NK-92 treated with Interleukin-12 subunit alpha and Interleukin-12 subunit beta, amount 100 ng/mL, for 24 hours (cell line): ENCODE data around the gene GPR31.

ENCODE experiments used
- DNase-seq: peaks from one replicate; lab custom pipeline; 2025; lab: John Stamatoyannopoulos, UW

Gene GPR31

GRCh38 chr6:167165858-167166471 is 8.2 kb upstream of the GPR31 start:
- DNase-seq = no peak

GRCh38 chr6:167164261-167164660 is 6.5 kb upstream of the GPR31 start:
- no peak for DNase-seq

DNA sequence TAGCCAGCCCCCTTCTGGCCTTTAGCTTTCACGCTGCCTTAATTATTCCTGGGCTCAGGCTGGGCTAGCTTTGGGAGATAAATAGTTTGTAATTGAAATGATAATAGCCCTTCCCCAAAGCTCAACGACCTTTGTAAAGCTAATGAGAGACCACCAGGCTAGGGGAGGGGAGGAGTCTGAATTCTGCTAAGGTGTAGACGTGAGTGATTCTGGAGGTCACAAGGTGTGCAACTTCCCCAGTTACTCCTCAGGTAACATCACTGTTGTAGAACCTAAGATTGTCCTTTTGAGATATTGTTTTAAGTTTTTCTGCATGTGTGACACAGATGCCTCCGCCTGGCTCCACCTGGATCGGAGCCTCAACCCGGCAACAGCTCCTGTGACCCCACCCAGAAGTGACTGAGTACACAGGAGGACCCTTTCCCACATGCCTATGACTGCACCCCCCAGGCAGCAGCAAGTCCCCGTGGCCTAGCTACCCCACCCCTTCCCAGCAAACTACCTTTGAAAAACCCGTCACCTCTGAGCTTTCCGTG is 5.8 kb upstream of the GPR31 start:
- no peak for DNase-seq

- no peak for DNase-seq
Observed at GRCh38 chr6:167162591-167162990, 4.8 kb upstream of the GPR31 start.

DNA sequence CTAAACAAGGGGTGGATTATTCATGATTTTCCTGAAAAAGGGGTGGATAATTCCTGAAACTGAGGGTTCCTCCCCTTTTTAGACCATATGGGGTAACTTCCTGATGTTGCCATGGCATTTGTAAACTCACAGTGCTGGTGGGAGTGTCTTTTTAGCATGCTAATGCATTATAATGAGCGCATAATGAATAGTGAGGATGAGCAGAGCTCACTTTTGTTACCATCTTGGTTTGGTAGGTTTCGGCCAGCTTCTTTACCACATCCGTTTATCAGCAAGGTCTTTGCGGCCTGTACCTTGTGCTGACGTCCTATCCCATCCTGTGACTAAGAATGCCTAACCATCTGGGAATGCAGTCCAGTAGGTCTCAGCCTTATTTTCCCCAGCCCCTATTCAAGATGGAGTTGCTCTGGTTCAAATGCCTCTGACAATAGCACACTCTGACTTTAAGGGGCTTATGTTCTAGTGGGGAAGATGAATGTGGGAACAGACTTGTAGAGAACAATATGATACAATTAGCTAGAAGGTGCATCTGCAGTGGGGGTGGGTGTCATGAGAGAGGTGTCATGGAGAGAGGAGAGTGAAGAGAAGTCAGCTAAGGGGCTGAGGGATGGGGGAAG is 4.2 kb upstream of the GPR31 start:
- no peak for DNase-seq

DNA sequence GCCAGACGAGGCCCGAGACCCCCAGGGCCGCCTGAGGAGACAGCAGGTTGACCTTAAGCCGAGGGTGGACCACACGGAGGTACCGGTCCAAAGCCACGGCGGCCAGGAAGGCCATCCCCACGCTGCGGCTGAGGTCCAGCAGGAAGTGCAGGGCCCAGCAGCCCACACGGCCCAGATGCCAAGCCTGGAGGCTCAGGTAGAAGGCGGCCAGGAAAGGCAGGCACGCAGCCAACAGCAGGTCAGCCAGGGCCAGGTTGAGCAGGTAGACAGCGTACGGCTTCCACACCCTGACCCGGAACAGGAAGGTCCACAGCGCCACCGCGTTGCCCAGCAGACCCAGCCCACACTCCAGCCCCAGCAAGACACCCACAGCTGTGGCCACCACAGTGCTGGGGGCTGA is 366 bp downstream of the GPR31 start:
- no peak for DNase-seq

DNA sequence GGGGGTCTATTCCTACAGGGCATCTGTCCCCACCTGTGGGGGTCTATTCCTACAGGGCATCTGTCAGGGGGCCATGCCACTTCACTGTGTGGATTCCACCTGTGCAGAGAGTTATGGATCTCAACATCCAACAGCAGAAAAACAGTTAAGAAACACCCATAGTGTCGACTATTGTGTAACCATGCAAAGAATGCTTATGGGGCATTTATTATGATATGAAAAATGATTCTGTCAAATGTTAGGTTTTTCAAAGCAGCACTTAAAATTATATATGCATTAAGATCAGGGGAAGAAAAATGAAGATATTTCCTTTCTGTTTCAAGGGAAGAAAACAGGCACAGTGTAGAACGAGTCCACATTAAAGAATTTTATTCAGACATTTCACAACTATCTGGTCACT is 2.9 kb downstream of the GPR31 start:
- no peak for DNase-seq

GRCh38 chr6:167154291-167154690 is 3.5 kb downstream of the GPR31 start:
- no peak for DNase-seq

GRCh38 chr6:167153521-167153959 is 4.2 kb downstream of the GPR31 start:
- DNase-seq = no peak

DNA sequence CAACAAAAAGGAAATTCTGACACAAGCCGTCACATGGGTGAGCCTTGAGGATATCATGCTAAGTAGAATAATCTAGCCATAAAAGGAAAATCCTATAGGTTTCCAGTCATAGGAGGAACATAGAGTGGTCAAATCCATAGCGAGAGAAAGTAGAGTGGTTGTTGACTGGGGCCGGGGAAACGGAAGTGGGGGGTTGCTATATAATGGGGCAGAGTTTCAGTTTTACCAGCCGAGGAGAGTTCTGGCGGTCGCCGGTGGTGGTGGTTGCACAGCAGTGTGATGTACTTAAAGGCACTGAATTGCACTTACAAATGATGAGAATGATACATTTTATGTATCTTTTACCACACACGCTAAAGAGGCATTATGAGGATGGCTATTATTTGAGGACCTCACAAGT is 4.9 kb downstream of the GPR31 start:
- no peak for DNase-seq

GRCh38 chr6:167151648-167152047 is 6.1 kb downstream of the GPR31 start:
- DNase-seq = no peak

DNA sequence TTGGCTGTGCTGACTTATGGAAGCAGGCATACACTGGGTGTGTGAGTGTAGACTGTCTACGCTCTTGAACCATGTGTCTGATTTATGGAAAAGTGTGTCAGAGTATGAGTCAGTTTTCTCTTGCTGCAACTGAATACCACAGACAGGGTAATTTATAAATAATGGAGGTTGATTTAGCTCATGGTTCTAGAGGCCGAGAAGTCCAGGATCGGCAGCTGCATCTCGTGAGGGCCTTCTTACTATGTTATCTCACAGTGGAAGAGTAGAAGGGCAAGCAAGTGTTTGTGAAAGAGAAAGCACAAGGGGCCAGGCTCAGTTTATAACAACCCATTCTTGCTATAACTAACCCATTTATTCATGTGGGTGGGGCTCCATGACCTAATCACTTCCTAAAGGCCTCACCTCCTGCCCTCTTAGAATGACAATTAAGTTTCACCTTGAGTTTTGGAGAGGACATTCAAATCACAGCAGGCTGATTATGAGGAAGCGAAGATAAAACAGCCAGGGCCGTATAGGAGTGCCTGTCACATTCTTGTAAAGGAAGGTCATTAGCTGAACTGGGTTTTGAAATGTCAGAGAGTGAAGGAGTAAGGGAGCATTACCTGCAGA is 6.7 kb downstream of the GPR31 start:
- no peak for DNase-seq

DNA sequence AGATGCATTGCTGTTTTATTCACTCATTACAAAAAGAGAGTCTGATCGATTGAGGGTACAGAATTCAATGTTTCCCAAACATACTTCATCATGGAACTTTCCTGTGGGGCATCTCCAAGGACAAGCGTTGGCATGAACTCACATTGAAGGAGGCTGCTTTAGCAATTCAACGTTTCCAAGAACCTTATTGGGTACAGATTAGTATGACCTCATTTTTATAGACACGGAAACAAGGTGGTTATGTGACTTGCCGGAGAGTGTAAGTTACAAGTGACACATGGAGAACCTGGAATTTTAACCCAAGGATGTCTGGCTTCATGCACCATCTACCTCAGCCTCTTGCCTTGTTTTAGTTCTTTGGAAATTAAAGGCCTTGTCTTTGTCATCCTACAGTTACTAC is 8.8 kb downstream of the GPR31 start:
- no peak for DNase-seq

- no peak for DNase-seq
Observed at GRCh38 chr6:167148021-167148420, 9.8 kb downstream of the GPR31 start.

GRCh38 chr6:167146977-167147376 is 10.8 kb downstream of the GPR31 start:
- DNase-seq = no peak

- no peak for DNase-seq
Observed at GRCh38 chr6:167146135-167146534, 11.6 kb downstream of the GPR31 start.

GRCh38 chr6:167145461-167145860 is 12.3 kb downstream of the GPR31 start:
- DNase-seq = no peak

DNA sequence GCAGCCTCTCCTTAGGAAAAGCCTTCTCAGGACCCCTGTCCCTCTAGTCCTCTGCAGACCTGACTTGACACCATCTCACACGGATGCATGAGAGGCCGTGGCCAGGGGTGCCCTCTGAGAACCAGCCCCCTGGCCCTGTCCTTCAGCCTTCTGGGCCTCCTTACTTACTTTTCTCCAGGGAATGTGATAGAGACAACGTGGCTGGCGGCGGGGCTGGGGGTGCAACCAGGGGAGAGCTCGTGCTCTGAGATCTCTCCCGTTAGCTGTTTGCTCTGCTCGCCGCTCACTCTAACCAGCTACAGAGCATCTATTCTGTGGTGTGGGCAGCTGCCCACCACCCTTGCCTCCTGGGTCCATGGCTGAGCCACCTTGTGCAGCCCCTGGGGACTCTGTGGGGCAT is 14.7 kb downstream of the GPR31 start:
- DNase-seq = no peak

DNA sequence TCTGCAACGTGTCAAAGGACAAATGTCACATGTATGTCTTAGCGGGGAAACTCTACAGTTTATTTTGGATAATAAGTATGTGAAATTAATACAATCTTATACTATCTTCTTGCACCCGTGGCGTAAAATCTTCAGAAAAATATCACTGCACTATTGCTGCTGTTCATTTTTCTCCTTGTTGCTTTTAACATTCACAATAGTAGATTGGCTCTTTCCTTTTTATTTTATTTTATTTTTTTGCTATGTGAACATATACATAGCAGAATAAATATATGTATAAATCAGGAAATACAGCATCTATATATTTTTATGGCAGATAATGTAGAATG is 15.4 kb downstream of the GPR31 start:
- no peak for DNase-seq

DNA sequence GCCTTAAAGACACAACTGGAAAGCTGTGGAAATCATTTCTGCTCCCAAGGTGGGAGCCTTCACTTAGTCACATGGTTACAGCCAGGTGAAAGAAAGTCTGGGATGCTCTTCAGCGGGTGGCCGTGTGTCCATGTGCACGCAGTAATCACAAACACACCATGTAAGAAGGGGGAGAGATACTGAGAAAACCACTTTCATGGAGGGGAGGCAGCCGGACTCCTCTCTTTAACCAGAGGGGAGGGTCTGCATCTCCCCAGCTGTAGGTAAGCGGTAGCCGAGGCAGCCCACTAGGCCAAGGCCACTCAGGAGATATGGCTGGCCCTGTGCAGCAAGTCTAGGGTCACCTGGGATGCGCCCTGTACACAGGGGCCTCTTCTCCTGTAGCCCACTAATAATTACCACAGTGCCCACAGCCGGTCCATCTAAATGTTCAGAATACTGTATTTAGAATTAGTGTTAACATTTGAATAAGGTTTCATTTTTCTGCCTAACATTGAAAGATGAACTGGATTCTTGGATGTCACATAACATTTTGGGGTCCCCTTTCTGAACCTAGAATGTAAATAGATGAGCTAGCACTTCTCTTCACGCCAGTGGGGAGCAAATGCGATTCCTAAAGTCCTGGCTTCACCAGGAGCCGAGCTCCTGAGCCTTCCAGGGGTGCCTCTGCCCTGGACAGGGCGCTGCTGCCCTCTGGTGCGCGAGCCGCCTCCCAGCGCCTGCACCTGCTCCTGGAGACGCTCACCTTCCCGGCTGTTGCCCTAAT is 15.9 kb downstream of the GPR31 start:
- DNase-seq = no peak

DNA sequence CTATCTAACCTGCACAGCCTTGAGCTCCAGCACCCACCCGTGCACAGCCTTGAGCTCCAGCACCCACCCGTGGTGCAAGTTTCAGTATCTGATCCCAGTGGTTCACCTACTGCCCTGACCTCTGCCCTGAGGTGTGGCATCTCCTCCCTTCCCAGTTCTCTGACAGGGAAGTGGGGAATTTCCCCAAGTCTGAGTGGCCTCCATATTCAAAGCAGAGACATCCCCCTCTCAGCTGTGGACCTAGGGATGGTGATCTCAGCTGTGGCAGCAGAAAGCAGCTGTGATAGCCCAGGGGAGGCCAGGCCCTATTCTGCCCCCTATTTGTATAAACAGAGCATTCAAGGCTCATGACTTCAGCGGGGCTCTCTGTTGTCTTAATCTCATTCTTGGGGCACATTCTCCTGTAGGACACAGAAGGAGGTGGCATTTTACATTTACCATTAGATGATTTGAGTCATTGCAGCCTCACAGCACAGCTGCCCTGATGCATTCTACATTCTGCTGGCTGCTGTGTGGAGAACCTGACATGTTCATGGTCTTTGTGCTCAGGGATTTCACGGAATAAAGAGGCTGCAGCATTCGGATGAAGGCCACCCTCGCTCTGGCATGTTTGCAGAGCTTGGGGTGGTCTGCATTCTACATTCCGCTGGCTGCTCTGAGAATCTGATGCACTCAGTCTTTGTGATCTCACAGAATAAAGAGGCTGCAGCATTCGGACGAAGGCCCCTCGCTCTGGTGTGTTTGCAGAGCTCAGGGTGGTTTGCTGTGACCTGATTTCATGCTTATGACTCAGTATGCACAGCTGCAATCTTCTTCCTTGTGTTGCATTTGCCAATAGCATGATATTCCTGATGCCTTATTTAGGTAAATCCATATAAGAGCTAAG is 16.9 kb downstream of the GPR31 start:
- no peak for DNase-seq

DNA sequence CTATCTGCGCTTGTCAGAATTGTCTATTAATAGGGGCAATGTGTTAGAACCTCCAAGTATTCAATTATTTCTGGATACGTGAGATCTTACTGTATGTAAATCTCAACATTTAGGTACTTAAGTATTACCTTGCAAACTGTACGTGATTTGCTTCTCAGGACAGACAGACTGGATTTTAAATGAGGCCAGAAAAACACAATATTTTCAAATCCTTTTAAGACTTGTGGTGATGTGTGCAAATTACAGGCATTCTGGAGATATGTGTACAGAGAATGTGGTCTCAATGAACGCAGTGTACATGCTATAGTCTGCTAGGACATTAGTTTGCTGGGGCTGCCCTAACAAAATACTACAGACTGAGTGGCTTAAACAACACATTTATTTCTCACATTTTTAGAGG is 18.0 kb downstream of the GPR31 start:
- no peak for DNase-seq
